Esophagus squamous epithelium (tissue), 5 donors: ENCODE results near the gene SPECC1. TPM values are rescaled to one million over a fixed set of nuclear protein-coding genes. Genes with fewer than 3 reads are reported as not detected.
"Not testable (repeated sequence)": the region's sequence is repeated elsewhere in the genome, so short reads cannot be mapped to it uniquely, and the experiment has no call there.

Experiments
- DNase-seq: peaks from one replicate; lab custom pipeline; 2025; lab: John Stamatoyannopoulos, UW
- H3K27ac ChIP-seq, 4 donors: fragments of 200-600 bp; sonication (generic); one replicate each; pipeline ENCODE4 v1.5.1; 2016 to 2019; ENCODE audit warnings: mild to moderate bottlenecking in 1 of 4
- H3K27me3 ChIP-seq, 4 donors: fragments of 200-600 bp; sonication (generic); 1 replicate in 3 of 4; 2 replicates in 1 of 4; pipeline versions ENCODE4 v1.5.1 to v1.6.0; 2017 to 2021; ENCODE audit warnings: antibody characterized with exemption in 1 of 4
- H3K36me3 ChIP-seq, 3 donors: fragments of 200-600 bp; sonication (generic); one replicate each; pipeline ENCODE4 v1.5.1; 2016 to 2019
- H3K4me1 ChIP-seq, 3 donors: fragments of 200-600 bp; sonication (generic); one replicate each; pipeline ENCODE4 v1.5.1; 2017 to 2019
- H3K4me3 ChIP-seq, 4 donors: fragments of 200-600 bp; sonication (generic); 1 replicate in 3 of 4; 2 replicates in 1 of 4; pipeline ENCODE4 v1.5.1; 2016 to 2019; ENCODE audit warnings: mild to moderate bottlenecking in 2 of 4, moderate library complexity in 1 of 4
- H3K9me3 ChIP-seq, 3 donors: fragments of 200-600 bp; sonication (generic); one replicate each; pipeline ENCODE4 v1.5.1; 2016 to 2019
- POLR2A ChIP-seq, 4 donors: fragments of 450-650 bp; IDR thresholded peaks; one replicate each; pipeline ENCODE4 v1.6.1; 2017; ENCODE audit warnings: antibody characterized with exemption in 4 of 4, mild to moderate bottlenecking in 4 of 4, moderate library complexity in 3 of 4
- WGBS, 2 donors: methylation state at CpG; one replicate each; pipeline ENCODE4 v1.1.5; 2018; 5-methylcytosine and 5-hydroxymethylcytosine counted together
- intact Hi-C: fragments of 100-400 bp; cut with DNase I; formaldehyde crosslinking; loops from one replicate; pipeline ENCODE4 v1.15.0; 2022
- total RNA-seq, 4 donors: library from RNA; depleted of rRNA; stranded (reverse); fragments of >200 nt; gene quantifications; one replicate each; pipeline ENCODE4 v1.1.0, GENCODE V29; 2016
- TF ChIP-seq, protein P1 (sequence below), 6 experiments: fragments of 450-650 bp in 4 of 6; fragments of 200-600 bp in 2 of 6; sonication (generic) in 2 of 6; IDR thresholded peaks; one replicate each; pipeline ENCODE4 v1.5.1; 2016 to 2019; ENCODE audit warnings: antibody characterized with exemption in 6 of 6, mild to moderate bottlenecking in 4 of 6, moderate library complexity in 4 of 6
- donor health status: DM: yes; HTN: yes; CAD: no.

SPECC1 gene
- total RNA-seq, 4 donors from 2014 or later = 13.8 to 29.6 (median 19.0) TPM

DNA sequence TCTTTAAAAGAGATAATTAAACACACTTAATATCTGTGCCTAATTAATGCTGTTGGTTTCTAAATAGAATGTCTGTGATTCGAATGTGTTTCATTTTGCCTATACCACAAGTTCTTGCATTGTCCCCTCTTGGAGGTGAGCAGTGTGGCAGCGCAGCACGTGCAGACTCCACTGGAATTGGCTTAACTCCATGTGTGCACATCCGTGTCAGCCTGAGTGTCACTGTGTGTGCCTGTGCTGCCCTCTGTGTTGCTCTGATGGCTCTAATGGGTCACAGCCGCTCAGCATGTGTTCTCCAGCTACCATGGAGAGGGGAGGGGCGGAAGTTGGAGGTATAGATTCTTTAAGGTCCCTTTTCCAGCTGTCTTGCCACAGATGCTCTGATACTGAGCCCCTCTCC is 226.6 kb downstream of the SPECC1 start:
- Histone ChIP-seq H3K4me1 (no peaks in the 10 kb centered on the region), H3K36me3 (peaks cover 0 to 11% (median 0%) of the 10 kb centered on the region in 3 donors), H3K9me3 (no peaks in the 10 kb centered on the region), H3K27ac (no peak overlapping the region), H3K4me3 (no peak overlapping the region), H3K27me3 (no peaks in the 10 kb centered on the region)
- WGBS, 2 donors = 74 to 94% methylated on average over 3 to 5 of the region's 6 CpGs
- intact Hi-C loops = no loop called here
- no peak for DNase-seq
- TF ChIP-seq, protein P1, sequence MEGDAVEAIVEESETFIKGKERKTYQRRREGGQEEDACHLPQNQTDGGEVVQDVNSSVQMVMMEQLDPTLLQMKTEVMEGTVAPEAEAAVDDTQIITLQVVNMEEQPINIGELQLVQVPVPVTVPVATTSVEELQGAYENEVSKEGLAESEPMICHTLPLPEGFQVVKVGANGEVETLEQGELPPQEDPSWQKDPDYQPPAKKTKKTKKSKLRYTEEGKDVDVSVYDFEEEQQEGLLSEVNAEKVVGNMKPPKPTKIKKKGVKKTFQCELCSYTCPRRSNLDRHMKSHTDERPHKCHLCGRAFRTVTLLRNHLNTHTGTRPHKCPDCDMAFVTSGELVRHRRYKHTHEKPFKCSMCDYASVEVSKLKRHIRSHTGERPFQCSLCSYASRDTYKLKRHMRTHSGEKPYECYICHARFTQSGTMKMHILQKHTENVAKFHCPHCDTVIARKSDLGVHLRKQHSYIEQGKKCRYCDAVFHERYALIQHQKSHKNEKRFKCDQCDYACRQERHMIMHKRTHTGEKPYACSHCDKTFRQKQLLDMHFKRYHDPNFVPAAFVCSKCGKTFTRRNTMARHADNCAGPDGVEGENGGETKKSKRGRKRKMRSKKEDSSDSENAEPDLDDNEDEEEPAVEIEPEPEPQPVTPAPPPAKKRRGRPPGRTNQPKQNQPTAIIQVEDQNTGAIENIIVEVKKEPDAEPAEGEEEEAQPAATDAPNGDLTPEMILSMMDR (IDR thresholded peaks at IDR 0.05) = no peak
- no peak for TF ChIP-seq POLR2A (IDR thresholded peaks at IDR 0.05)

DNA sequence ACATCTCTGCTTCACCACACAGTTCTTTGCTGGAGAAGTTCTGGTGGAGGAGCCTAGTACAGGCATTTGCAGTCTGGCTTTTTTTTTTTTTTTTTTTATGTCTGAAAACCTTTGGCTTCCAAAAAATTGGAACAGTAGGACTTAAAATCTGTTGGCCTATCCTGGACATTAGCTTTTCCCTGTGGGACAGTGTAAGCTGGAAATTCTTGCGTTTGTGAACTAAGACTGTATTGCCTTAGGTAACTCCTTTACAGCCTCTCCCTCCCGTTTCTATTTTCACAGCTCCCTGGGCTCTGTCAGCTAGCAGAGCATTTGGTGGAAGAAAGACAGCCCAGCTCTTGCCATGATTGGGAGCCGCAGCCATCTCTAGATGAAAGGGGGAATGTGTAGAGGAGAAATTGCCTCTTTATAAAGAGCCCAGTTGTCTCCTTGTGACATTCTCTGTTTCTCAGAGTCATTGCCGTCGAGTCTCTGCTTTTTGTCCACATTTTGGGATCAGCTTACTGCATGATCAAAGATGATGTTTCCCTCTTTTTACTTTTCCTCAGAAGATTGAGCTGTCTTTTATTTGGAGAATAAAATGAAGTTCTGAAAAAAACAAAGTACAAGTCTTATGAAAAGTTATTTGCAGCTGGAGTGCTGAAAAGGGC is 227.5 kb downstream of the SPECC1 start:
- Histone ChIP-seq H3K4me3 (no peak overlapping the region), H3K9me3 (no peaks in the 10 kb centered on the region), H3K4me1 (no peaks in the 10 kb centered on the region), H3K27ac (no peak overlapping the region), H3K27me3 (no peaks in the 10 kb centered on the region), H3K36me3 (peaks cover 0 to 11% (median 0%) of the 10 kb centered on the region in 3 donors)
- intact Hi-C loops = no loop called here
- 79 to 81% methylated on average over 5 of the region's 5 CpGs for WGBS, 2 donors
- TF ChIP-seq, protein P1 (IDR thresholded peaks at IDR 0.05) = no peak
- TF ChIP-seq POLR2A (IDR thresholded peaks at IDR 0.05) = no peak
- DNase-seq = no peak

DNA sequence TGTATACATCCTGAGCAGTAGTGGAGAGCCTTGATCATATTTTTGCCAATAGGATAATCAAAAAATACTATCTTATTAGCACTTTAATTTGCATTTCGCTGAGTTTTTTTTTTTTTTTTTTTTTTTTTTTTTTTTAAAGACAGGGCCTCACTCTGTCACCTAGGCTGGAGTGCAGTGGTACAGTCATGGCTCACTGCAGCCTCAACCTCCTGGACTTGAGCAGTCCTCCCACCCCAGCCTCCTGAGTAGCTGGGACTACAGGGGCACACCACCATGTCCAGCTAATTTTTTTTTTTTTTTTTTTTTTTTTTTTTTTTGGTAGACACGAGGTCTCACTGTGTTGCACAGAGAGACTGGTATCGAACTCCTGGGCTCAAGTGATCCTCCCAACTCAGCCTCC is 230.6 kb downstream of the SPECC1 start:
- H3K27me3 ChIP-seq, H3K4me1 ChIP-seq, H3K27ac ChIP-seq, H3K36me3 ChIP-seq, H3K4me3 ChIP-seq, H3K9me3 ChIP-seq, DNase-seq, intact Hi-C loops: not testable (repeated sequence)
- 80% methylated on average over 2 to 3 of the region's 3 CpGs for WGBS, 2 donors

DNA sequence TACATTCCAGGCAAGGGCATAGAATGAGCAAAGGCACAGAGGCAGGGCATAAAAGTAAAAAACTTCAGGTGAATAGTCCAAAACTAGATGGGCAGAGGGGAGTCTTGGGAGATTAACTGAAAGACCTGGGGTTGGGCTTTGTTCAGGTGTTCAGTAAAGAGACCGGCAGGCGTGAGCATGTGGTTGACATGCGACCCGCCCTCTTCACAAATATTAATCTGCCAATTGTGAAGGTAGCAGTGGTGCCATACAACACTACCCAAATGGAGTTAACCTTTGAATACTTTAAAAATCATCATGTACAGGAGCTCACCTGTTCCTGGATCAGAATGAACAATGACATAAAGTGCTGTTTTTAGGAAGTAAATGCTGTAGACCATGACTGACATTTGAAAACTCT is 232.7 kb downstream of the SPECC1 start:
- WGBS, 2 donors = 39 to 89% methylated on average over 4 of the region's 4 CpGs
- H3K27me3 ChIP-seq = no peaks in the 10 kb centered on the region
- no peak overlapping the region for H3K27ac ChIP-seq
- no peak for TF ChIP-seq POLR2A (IDR thresholded peaks at IDR 0.05)
- TF ChIP-seq, protein P1 (IDR thresholded peaks at IDR 0.05) = no peak
- H3K4me1 ChIP-seq = no peaks in the 10 kb centered on the region
- H3K4me3 ChIP-seq = no peak overlapping the region
- intact Hi-C loops = no loop called here
- H3K9me3 ChIP-seq = no peaks in the 10 kb centered on the region
- peaks cover 0 to 15% (median 0%) of the 10 kb centered on the region in 3 donors for H3K36me3 ChIP-seq
- no peak for DNase-seq

DNA sequence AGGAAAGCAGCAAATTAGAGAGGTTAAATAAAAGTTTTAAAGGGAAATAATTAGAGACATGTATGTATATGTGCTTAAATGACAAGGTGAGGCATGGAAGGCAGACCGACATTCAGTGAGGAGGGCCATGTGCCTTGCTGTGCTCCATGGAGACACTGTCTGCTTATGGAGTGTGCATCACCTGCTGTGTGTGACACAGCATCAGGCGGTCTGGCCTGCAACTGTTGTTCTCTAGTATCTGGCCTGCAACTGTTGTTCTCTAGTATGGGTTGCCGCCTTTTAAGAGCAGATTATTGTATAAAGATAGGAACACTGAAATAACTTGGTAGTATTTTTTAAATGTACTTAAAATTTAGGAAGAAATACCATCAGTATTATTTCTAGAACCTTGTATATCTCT is 233.1 kb downstream of the SPECC1 start:
- 91 to 92% methylated on average over 3 of the region's 3 CpGs for WGBS, 2 donors
- Histone ChIP-seq H3K27me3 (no peaks in the 10 kb centered on the region), H3K27ac (no peak overlapping the region), H3K36me3 (peaks cover 0 to 19% (median 0%) of the 10 kb centered on the region in 3 donors), H3K4me1 (no peaks in the 10 kb centered on the region), H3K9me3 (no peaks in the 10 kb centered on the region), H3K4me3 (no peak overlapping the region)
- TF ChIP-seq POLR2A (IDR thresholded peaks at IDR 0.05) = no peak
- TF ChIP-seq, protein P1 (IDR thresholded peaks at IDR 0.05) = no peak
- no peak for DNase-seq
- intact Hi-C loops = no loop called here
